ENCODE measurements around the gene FMR1.

DNA sequence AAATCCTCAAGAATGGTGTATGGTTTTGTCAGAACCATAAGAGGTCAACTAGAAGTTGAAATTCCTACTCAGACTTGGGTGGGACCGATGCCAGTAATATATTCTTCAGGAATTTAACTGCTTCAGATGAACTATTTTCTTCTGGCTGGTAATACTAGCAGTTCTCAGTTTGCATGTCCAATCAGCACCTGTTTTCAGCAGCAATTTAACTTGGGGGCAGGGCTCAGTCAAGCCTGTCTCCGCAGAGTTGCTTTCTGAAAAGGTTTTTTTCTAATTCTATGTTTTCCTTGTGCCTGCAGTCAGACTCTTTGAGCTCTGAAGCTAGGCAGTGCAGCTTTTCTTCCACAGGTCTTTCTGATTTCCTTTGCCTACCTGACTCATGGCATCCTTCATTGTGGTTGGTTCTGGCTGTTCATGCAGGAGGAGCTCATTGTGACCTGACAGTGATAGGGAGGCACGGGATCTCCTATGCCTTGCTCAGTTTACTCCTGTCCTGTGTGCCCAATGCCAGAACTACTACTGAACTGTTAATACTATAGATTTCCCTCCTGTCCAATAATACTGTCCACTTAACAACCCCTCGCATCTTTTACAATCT lies 17.3 kb upstream of the FMR1 start:
- TF ChIP-seq, protein P1, sequence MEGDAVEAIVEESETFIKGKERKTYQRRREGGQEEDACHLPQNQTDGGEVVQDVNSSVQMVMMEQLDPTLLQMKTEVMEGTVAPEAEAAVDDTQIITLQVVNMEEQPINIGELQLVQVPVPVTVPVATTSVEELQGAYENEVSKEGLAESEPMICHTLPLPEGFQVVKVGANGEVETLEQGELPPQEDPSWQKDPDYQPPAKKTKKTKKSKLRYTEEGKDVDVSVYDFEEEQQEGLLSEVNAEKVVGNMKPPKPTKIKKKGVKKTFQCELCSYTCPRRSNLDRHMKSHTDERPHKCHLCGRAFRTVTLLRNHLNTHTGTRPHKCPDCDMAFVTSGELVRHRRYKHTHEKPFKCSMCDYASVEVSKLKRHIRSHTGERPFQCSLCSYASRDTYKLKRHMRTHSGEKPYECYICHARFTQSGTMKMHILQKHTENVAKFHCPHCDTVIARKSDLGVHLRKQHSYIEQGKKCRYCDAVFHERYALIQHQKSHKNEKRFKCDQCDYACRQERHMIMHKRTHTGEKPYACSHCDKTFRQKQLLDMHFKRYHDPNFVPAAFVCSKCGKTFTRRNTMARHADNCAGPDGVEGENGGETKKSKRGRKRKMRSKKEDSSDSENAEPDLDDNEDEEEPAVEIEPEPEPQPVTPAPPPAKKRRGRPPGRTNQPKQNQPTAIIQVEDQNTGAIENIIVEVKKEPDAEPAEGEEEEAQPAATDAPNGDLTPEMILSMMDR (IDR thresholded peaks at IDR 0.05), result no peak
- no peak for TF ChIP-seq POLR2A (IDR thresholded peaks at IDR 0.05)
